Activated T-cell treated with anti-CD3 and anti-CD28 coated beads, Interleukin-2, amount 50 U/mL, for 4 hours (primary cell): ENCODE results near the gene PPIL4. TPM values are rescaled to one million over a fixed set of nuclear protein-coding genes. Genes with fewer than 3 reads are reported as not detected.
A peak's percentile ranks its signal among the peaks of the same experiment; 100 is the strongest.
"Not testable (repeated sequence)": the region's sequence is repeated elsewhere in the genome, so short reads cannot be mapped to it uniquely, and the experiment has no call there.

Experiments used
- ATAC-seq, 2 donors: fragments of 200-7000 bp; cut with Tn5 transposase; one replicate each; pipeline ENCODE4 v1.10.0; 2021
- DNase-seq: peaks from one replicate; pipeline ENCODE4 v3.0.0-alpha.2; 2020
- H3K27me3 Mint-ChIP-seq: one replicate; pipeline ENCODE4 v1.8.0; 2021; ENCODE audit warnings: low read depth, mixed read lengths
- H3K36me3 Mint-ChIP-seq: one replicate; pipeline ENCODE4 v1.8.0; 2022; ENCODE audit warnings: mixed read lengths; ENCODE audit not compliant: insufficient read depth
- H3K4me1 Mint-ChIP-seq: one replicate; pipeline ENCODE4 v1.8.0; 2021; ENCODE audit warnings: low read depth, mixed read lengths
- H3K4me3 Mint-ChIP-seq: one replicate; pipeline ENCODE4 v1.8.0; 2021; ENCODE audit warnings: mild to moderate bottlenecking, moderate library complexity, mixed read lengths
- H3K9me3 Mint-ChIP-seq: one replicate; pipeline ENCODE4 v1.8.0; 2021; ENCODE audit warnings: mixed read lengths
- total RNA-seq, 3 donors: library from RNA; stranded (reverse); gene quantifications; one replicate each; pipeline ENCODE4 v1.2.1, GENCODE V29; 2021

PPIL4 gene
- total RNA-seq, 3 donors from 2014 or later = 19.7 to 22.2 (median 21.9) TPM

GRCh38 chr6:149468179-149468578 lies 77.7 kb downstream of the PPIL4 start:
- no peak for DNase-seq
- Mint-ChIP-seq H3K27me3 (no peaks in the 10 kb centered on the region), H3K9me3 (no peaks in the 10 kb centered on the region), H3K4me3 (peak overlapping the region; percentile 52), H3K36me3 (peaks cover 35% of the 10 kb centered on the region), H3K4me1 (peaks cover 78% of the 10 kb centered on the region)
- no peak for ATAC-seq

DNA sequence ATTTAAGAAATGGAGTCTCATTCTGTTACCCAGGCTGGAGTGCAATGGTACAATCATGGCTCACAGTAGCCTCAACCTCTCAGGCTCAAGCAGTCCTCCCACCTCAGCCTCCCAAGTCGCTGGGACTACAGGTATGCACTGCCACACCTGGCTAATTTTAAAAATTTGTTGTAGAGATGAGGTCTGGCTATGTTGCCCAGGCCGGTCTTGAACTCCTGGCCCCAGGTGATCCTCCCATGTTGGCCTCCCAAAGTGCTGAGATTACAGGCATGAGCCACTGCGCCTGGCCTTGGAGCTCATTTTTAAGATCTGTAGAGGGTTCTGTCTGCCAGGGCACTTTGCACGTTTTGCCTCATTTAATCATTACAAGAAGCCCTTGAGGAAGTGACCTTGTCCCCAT lies 78.6 kb downstream of the PPIL4 start:
- H3K27me3 Mint-ChIP-seq = no peaks in the 10 kb centered on the region
- no peak for ATAC-seq
- peaks cover 71% of the 10 kb centered on the region for H3K4me1 Mint-ChIP-seq
- H3K36me3 Mint-ChIP-seq = peaks cover 44% of the 10 kb centered on the region
- H3K4me3 Mint-ChIP-seq = no peak overlapping the region
- DNase-seq = no peak
- no peaks in the 10 kb centered on the region for H3K9me3 Mint-ChIP-seq

- Mint-ChIP-seq H3K4me3 (no peak overlapping the region), H3K9me3 (no peaks in the 10 kb centered on the region), H3K27me3 (no peaks in the 10 kb centered on the region), H3K36me3 (peaks cover 45% of the 10 kb centered on the region), H3K4me1 (peaks cover 50% of the 10 kb centered on the region)
- DNase-seq (no peak), ATAC-seq (peak in 1 of 2 donors; percentile 27)
Measured at GRCh38 chr6:149464411-149464810, 81.4 kb downstream of the PPIL4 start.

DNA sequence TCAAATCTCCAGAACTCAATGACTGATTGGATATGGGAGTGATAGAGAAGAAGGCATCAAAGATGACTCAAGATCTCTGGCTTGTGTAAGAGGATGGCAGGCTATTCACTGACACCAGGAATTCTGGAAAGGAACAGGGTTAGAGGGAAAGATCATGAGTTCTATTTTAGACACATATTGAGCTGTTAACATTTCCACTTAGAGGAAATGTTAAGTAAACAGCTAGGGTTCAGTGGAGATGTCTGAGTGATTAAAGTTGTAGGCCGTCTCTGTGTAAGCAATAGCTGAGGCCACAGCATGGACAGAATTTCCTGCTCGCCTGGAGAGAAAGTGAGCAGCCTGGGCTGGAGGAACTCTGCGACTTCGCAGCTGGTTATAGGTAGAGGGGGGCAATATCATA lies 82.1 kb downstream of the PPIL4 start:
- DNase-seq (no peak), ATAC-seq (no peak)
- H3K36me3 Mint-ChIP-seq = peaks cover 51% of the 10 kb centered on the region
- no peak overlapping the region for H3K4me3 Mint-ChIP-seq
- peaks cover 51% of the 10 kb centered on the region for H3K4me1 Mint-ChIP-seq
- no peaks in the 10 kb centered on the region for H3K27me3 Mint-ChIP-seq
- no peaks in the 10 kb centered on the region for H3K9me3 Mint-ChIP-seq

DNA sequence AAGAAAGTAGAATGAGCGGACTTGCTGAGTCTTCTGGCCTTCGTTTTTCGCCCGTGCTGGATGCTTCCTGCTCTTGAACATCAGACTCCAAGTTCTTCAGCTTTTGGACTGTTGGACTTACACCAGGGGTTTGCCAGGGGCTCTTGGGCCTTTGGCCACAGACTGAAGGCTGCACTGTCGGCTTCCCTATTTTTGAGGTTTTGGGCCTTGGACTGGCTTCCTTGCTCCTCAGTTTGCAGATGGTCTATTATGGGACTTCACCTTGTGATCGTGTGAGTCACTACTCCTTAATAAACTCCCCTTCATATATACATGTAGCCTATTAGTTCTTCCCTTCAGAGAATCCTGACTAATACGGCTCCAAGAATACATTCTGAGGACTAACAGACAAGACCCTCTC lies 83.1 kb downstream of the PPIL4 start:
- Mint-ChIP-seq H3K36me3 (peaks cover 48% of the 10 kb centered on the region), H3K4me1 (peaks cover 47% of the 10 kb centered on the region)
- H3K27me3 Mint-ChIP-seq, H3K9me3 Mint-ChIP-seq, ATAC-seq, DNase-seq, H3K4me3 Mint-ChIP-seq: not testable (repeated sequence)

- Mint-ChIP-seq H3K36me3 (peaks cover 53% of the 10 kb centered on the region), H3K4me3 (no peak overlapping the region), H3K4me1 (peaks cover 37% of the 10 kb centered on the region), H3K27me3 (no peaks in the 10 kb centered on the region), H3K9me3 (no peaks in the 10 kb centered on the region)
- ATAC-seq = no peak
- no peak for DNase-seq
Measured at GRCh38 chr6:149461670-149462069, 84.2 kb downstream of the PPIL4 start.

- peaks cover 53% of the 10 kb centered on the region for H3K36me3 Mint-ChIP-seq
- not testable (repeated sequence) for H3K9me3 Mint-ChIP-seq, H3K27me3 Mint-ChIP-seq, ATAC-seq, DNase-seq, H3K4me3 Mint-ChIP-seq
- peaks cover 31% of the 10 kb centered on the region for H3K4me1 Mint-ChIP-seq
Measured at GRCh38 chr6:149460249-149460648, 85.6 kb downstream of the PPIL4 start.

GRCh38 chr6:149459761-149460160 lies 86.1 kb downstream of the PPIL4 start:
- ATAC-seq = peak; percentile 33 to 36
- peaks cover 28% of the 10 kb centered on the region for H3K4me1 Mint-ChIP-seq
- H3K4me3 Mint-ChIP-seq = no peak overlapping the region
- no peaks in the 10 kb centered on the region for H3K27me3 Mint-ChIP-seq
- H3K9me3 Mint-ChIP-seq = no peaks in the 10 kb centered on the region
- H3K36me3 Mint-ChIP-seq = peaks cover 53% of the 10 kb centered on the region
- DNase-seq = no peak

- H3K4me1 Mint-ChIP-seq = peaks cover 19% of the 10 kb centered on the region
- H3K36me3 Mint-ChIP-seq = peaks cover 45% of the 10 kb centered on the region
- DNase-seq = no peak
- no peaks in the 10 kb centered on the region for H3K27me3 Mint-ChIP-seq
- H3K9me3 Mint-ChIP-seq = no peaks in the 10 kb centered on the region
- H3K4me3 Mint-ChIP-seq = no peak overlapping the region
- ATAC-seq = no peak
Measured at GRCh38 chr6:149458806-149459205, 87.0 kb downstream of the PPIL4 start.

GRCh38 chr6:149458196-149458595 lies 87.6 kb downstream of the PPIL4 start:
- H3K4me1 Mint-ChIP-seq = peaks cover 13% of the 10 kb centered on the region
- H3K4me3 Mint-ChIP-seq = no peak overlapping the region
- ATAC-seq (peak; percentile 31 to 45), DNase-seq (no peak)
- H3K36me3 Mint-ChIP-seq = peaks cover 40% of the 10 kb centered on the region
- no peaks in the 10 kb centered on the region for H3K9me3 Mint-ChIP-seq
- H3K27me3 Mint-ChIP-seq = no peaks in the 10 kb centered on the region

GRCh38 chr6:149457316-149457884 lies 88.4 kb downstream of the PPIL4 start:
- ATAC-seq = no peak
- no peak overlapping the region for H3K4me3 Mint-ChIP-seq
- no peak for DNase-seq
- H3K27me3 Mint-ChIP-seq = no peaks in the 10 kb centered on the region
- H3K9me3 Mint-ChIP-seq = no peaks in the 10 kb centered on the region
- H3K4me1 Mint-ChIP-seq = peaks cover 10% of the 10 kb centered on the region
- peaks cover 32% of the 10 kb centered on the region for H3K36me3 Mint-ChIP-seq

GRCh38 chr6:149456311-149457021 lies 89.4 kb downstream of the PPIL4 start:
- Mint-ChIP-seq H3K9me3 (no peaks in the 10 kb centered on the region), H3K27me3 (no peaks in the 10 kb centered on the region), H3K4me3 (no peak overlapping the region), H3K4me1 (peaks cover 10% of the 10 kb centered on the region), H3K36me3 (peaks cover 25% of the 10 kb centered on the region)
- no peak for ATAC-seq
- DNase-seq = no peak

- peaks cover 20% of the 10 kb centered on the region for H3K36me3 Mint-ChIP-seq
Measured at GRCh38 chr6:149455031-149455732, 90.7 kb downstream of the PPIL4 start.

More at GRCh38 chr6:149455031-149455732, 90.7 kb downstream of the PPIL4 start:
- ATAC-seq = no peak
- Mint-ChIP-seq H3K27me3 (no peaks in the 10 kb centered on the region), H3K9me3 (no peaks in the 10 kb centered on the region), H3K4me1 (peaks cover 10% of the 10 kb centered on the region), H3K4me3 (no peak overlapping the region)
- no peak for DNase-seq
